Effector memory CD8-positive, alpha-beta T cell (primary cell): Measurements from ENCODE around the gene UGT1A6.

Experiments
- ATAC-seq: fragments of 150-1000 bp; cut with Tn5 transposase; replicated peaks from 2 replicates; pipeline ENCODE4 v1.10.0; 2021; ENCODE audit warnings: mild to moderate bottlenecking, moderate library complexity
- DNase-seq, 3 experiments: peaks; one replicate each; pipeline ENCODE4 v3.0.0; 2021
- H3K27ac Mint-ChIP-seq, 2 donors: one replicate each; pipeline ENCODE4 v1.8.0; 2022; ENCODE audit warnings: mild to moderate bottlenecking in 2 of 2, mixed read lengths in 2 of 2, moderate library complexity in 2 of 2
- H3K27me3 Mint-ChIP-seq, 2 donors: one replicate each; pipeline ENCODE4 v1.8.0; 2022; ENCODE audit warnings: mixed read lengths in 2 of 2
- H3K36me3 Mint-ChIP-seq: one replicate; pipeline ENCODE4 v1.8.0; 2022; ENCODE audit warnings: mild to moderate bottlenecking, moderate library complexity, mixed read lengths; ENCODE audit not compliant: insufficient read depth
- H3K4me1 Mint-ChIP-seq, 2 donors: one replicate each; pipeline ENCODE4 v1.8.0; 2022; ENCODE audit warnings: low read depth in 2 of 2, mixed read lengths in 2 of 2
- H3K4me3 Mint-ChIP-seq, 2 donors: one replicate each; pipeline ENCODE4 v1.8.0; 2022; ENCODE audit warnings: mild to moderate bottlenecking in 2 of 2, mixed read lengths in 2 of 2, moderate library complexity in 2 of 2
- H3K9me3 Mint-ChIP-seq, 2 donors: one replicate each; pipeline ENCODE4 v1.8.0; 2022; ENCODE audit warnings: mixed read lengths in 2 of 2

Gene UGT1A6

DNA sequence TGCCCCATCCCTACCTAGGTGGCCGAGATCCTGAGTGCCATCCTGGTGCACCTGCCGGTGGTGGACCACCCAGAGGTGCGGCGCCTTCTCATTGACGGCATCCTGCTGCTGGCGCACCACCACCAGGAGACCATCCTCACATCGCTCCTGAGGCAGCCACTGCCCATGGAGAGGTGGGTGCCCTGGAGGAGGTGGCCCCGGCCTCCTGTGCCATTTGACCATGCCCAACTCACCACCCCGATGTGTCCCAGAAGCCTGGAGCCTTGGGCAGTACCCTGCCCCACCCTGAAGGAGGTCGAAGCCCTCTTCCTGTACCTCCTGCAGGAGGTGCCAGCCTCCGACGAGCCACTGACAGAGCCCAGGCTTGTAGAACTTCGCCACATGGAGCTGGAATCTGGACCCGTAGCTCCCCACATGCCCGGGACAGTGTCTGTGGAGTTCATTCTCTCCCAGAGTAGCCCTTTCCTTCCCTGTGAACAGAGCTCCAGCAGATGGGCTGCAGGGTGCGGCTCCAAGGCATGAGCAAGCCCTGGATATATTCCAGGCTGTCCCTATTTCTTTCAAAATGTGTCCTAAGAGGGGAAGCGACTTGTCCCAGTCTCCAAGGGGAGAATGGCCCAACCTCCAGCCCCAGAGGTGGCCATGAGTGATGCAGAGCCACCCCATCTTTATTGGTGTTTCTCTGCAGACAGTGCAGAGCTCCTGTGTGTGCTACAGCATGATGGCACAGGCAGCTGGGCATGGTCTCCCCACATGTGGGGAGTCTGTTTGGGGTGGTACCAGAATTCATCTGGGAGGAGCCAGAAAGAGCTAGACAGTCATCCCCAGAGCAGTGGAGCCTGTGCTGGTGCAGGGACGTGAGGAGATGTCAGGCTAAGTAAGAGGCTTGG is 127.4 kb downstream of the UGT1A6 start:
- Mint-ChIP-seq H3K4me1 (peaks cover 3 to 4% of the 10 kb centered on the region in 2 donors), H3K9me3 (no peaks in the 10 kb centered on the region), H3K4me3 (no peak overlapping the region), H3K36me3 (no peaks in the 10 kb centered on the region), H3K27me3 (peaks cover 47 to 68% of the 10 kb centered on the region in 2 donors), H3K27ac (no peak overlapping the region)
- ATAC-seq, result no peak
- no peak for DNase-seq

DNA sequence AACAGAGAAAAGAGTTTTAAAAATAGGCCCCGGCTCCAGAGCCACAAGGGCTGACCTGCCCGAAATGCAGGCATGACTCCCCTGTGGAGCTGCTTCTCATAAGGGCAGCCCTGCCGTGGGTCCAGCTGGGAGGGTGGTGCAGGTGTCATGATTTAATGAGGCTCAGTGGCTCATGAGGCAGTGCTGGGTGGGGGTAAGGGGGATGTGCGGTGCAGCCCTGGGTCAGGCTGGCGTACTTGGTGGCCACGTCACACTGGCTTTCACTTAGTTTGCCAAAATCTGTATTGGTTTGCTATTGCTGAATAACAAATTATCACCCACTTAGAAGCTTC is 128.1 kb downstream of the UGT1A6 start:
- no peaks in the 10 kb centered on the region for H3K36me3 Mint-ChIP-seq

DNA sequence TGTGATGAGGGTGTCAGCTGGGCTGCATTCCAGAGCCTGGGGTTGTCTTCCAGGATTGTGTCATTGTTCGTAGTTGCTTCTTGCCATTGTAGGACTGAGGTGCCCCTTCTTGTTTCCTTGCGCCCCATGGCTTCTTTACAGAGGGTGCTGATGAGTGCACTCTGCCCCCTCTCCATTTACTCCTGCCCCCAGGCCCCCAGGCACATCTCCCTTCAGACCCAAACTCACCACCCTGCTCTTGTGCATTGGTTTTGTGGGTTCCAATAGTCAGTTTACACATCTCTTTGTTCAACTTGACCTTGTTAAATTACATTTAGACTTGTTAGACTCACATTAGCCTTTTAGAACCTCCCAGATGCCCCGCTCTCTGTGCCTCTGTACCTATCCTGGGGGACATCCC is 128.5 kb downstream of the UGT1A6 start:
- peaks cover 40 to 75% of the 10 kb centered on the region in 2 donors for H3K27me3 Mint-ChIP-seq
- ATAC-seq (no peak), DNase-seq (no peak)
- H3K4me3 Mint-ChIP-seq, result no peak overlapping the region
- no peaks in the 10 kb centered on the region for H3K36me3 Mint-ChIP-seq
- H3K4me1 Mint-ChIP-seq, result peaks cover 3 to 4% of the 10 kb centered on the region in 2 donors
- H3K9me3 Mint-ChIP-seq, result no peaks in the 10 kb centered on the region
- no peak overlapping the region for H3K27ac Mint-ChIP-seq

More for the DNA sequence above, 128.1 kb downstream of the UGT1A6 start:
- no peak overlapping the region for H3K4me3 Mint-ChIP-seq
- ATAC-seq (no peak), DNase-seq (no peak)
- H3K4me1 Mint-ChIP-seq, result peaks cover 3 to 4% of the 10 kb centered on the region in 2 donors
- no peak overlapping the region for H3K27ac Mint-ChIP-seq
- peaks cover 44 to 73% of the 10 kb centered on the region in 2 donors for H3K27me3 Mint-ChIP-seq
- no peaks in the 10 kb centered on the region for H3K9me3 Mint-ChIP-seq

DNA sequence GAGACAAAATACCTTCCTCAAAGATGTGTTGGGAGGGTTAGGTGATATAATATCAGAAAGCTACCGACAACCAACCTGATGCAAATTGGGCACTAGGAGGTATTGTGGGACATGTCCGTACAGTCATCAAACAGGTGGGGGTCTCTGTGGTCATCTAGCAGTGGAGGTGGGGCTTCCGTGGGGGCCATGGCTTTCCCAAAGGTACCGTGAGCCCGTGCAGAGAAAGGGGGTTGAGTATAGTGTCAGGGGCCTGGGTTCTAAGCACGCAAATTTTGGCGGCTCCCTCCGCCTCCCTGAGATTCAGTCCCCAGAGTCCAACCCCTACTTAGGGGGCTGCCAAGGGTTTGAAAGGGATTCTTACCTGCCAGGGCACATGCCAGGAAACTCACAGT is 129.0 kb downstream of the UGT1A6 start:
- Mint-ChIP-seq H3K27me3 (peaks cover 35 to 75% of the 10 kb centered on the region in 2 donors), H3K36me3 (no peaks in the 10 kb centered on the region), H3K4me1 (peaks cover 3 to 4% of the 10 kb centered on the region in 2 donors), H3K4me3 (no peak overlapping the region), H3K27ac (no peak overlapping the region), H3K9me3 (no peaks in the 10 kb centered on the region)
- ATAC-seq (no peak), DNase-seq (no peak)

DNA sequence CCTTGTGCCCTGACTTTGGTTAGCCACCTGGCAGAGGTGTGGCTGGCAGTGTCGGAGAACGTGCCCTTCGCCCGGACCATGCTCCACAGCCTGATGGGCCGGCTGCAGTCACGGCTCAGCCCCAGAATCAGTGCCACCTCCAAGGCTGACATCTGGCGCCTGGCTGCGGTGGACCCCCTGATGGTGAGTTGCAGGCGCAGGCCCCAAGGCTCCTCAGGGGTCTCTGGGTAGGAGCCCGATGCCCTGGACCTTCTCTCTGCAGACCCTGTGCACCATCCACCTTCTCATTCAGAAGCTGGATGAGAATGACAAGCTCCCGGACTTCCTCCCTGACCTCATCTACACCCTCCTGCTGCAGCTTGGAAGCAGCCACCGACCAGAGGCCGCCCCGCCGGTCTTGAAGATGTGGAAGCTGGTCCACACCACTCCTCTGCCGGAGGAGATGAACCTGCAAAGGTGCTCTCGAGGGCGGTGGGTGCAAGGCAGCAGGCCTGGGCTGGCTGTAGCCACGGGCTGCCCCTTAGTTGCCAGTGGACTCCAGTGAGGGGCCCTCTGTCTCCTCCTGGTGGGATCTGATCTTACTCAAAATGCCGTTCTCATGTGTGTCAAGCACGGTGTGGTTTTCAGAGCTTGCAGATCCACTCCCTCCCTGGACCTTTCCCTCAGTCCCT is 129.5 kb downstream of the UGT1A6 start:
- ATAC-seq, result no peak
- no peak overlapping the region for H3K27ac Mint-ChIP-seq

More for the DNA sequence above, 129.5 kb downstream of the UGT1A6 start:
- Mint-ChIP-seq H3K4me1 (peaks cover under 1 to 3% of the 10 kb centered on the region in 2 donors), H3K9me3 (no peaks in the 10 kb centered on the region), H3K27me3 (peaks cover 29 to 75% of the 10 kb centered on the region in 2 donors), H3K36me3 (no peaks in the 10 kb centered on the region), H3K4me3 (no peak overlapping the region)
- no peak for DNase-seq
